Bronchus fibroblast of lung (primary cell): ENCODE data around the gene AKAP12. TPM values are rescaled to one million over a fixed set of nuclear protein-coding genes. Genes with fewer than 3 reads are reported as not detected.

ENCODE experiments used
- total RNA-seq: library from RNA; depleted of rRNA; stranded (reverse); fragments of >200 nt; gene quantifications from 2 replicates; pipeline ENCODE4 v1.2.3, GENCODE V29; 2015

The AKAP12 gene
- 43.4 and 54.5 TPM in 2 replicates for total RNA-seq

GRCh38 chr6:151239603-151240035 is at the start of gene AKAP12:
AKAP12 (plus strand) TSS chr6:151239967; CDS start chr6:151240563, 596 bp downstream.

GRCh38 chr6:151391471-151392413 is 152.0 kb downstream of the AKAP12 start, which contains the start of gene ZBTB2:
ZBTB2 (minus strand) TSS chr6:151391559; CDS start chr6:151373637, 17,922 bp downstream.

Other genes starting within 250 kb of the AKAP12 start
- 7.7 TPM in 2 replicates for gene ZBTB2, start 151.6 kb downstream of the AKAP12 start, total RNA-seq
- 25.0 and 31.6 TPM in 2 replicates for gene RMND1, start 212.2 kb downstream of the AKAP12 start, total RNA-seq